GM12878 (cell line): ENCODE results near the gene ENDOV. TPM values are rescaled to one million over a fixed set of nuclear protein-coding genes. Genes with fewer than 3 reads are reported as not detected.

Experiments
- ATAC-seq: fragments of 200-7000 bp; cut with Tn5 transposase; 3 replicates; pipeline ENCODE4 v1.9.1; 2020; ENCODE audit warnings: mild to moderate bottlenecking, moderate library complexity
- BruUV-seq: library from RNA; stranded (reverse); fragments of 400-500 nt; replicated peaks from 2 replicates; lab custom pipeline; 2021; lab: Mats Ljungman, UMichigan
- CTCF ChIA-PET: fragments of 300-600 bp; sonication (Branson Sonifier 250); formaldehyde crosslinking; extraction: SDS; loops from one replicate; lab custom pipeline; 2021; ENCODE audit warnings: inconsistent platforms; lab: Yijun Ruan, JAX
- POLR2A ChIA-PET: fragments of 350-600 bp; formaldehyde crosslinking; extraction: SDS; loops from one replicate; lab custom pipeline; 2021; ENCODE audit warnings: inconsistent platforms; lab: Charles Lee
- RAD21 ChIA-PET: fragments of 300-600 bp; sonication (Branson Sonifier 250); formaldehyde crosslinking; loops from one replicate; lab custom pipeline; 2023; ENCODE audit warnings: antibody characterized with exemption; ENCODE audit not compliant: unreplicated experiment; lab: Charles Lee
- SMC1A ChIA-PET: fragments of 300-600 bp; sonication (Branson Sonifier 250); formaldehyde crosslinking; loops from one replicate; lab custom pipeline; 2023; ENCODE audit not compliant: unreplicated experiment, uncharacterized antibody; lab: Charles Lee
- DNase-seq: peaks from one replicate; pipeline ENCODE4 v3.0.0-alpha.2; 2011; ENCODE audit warnings: low read depth, low spot score
- FAIRE-seq: peaks from 3 replicates; lab custom pipeline; 2011; peaks lifted over from hg19 to GRCh38; lab: Jason Lieb, UNC
- H2AFZ ChIP-seq: 2 replicates; pipeline ENCODE4 v1.6.0; 2011; ENCODE audit warnings: low read depth, low read length, control low read depth; ENCODE audit not compliant: control insufficient read depth
- H3K27ac ChIP-seq: 2 replicates; pipeline ENCODE4 v1.5.1; 2011; ENCODE audit warnings: control low read depth; ENCODE audit not compliant: control insufficient read depth, insufficient read depth
- H3K27me3 ChIP-seq, 2 experiments: replicated peaks in 1 of 2; 2 replicates each; pipeline versions ENCODE4 v1.6.0 to v1.6.1; 2011; ENCODE audit warnings: low read length in 1 of 2; ENCODE audit not compliant: control insufficient read depth in 2 of 2, insufficient read depth in 2 of 2
- H3K36me3 ChIP-seq, 2 experiments: 2 replicates each; pipeline ENCODE4 v1.5.1; 2011; ENCODE audit warnings: low read length in 1 of 2; ENCODE audit not compliant: control insufficient read depth in 2 of 2, insufficient read depth in 2 of 2
- H3K4me1 ChIP-seq: 2 replicates; pipeline ENCODE4 v1.6.1; 2011; ENCODE audit warnings: mild to moderate bottlenecking, low read length, moderate library complexity, mixed read lengths; ENCODE audit not compliant: control insufficient read depth, insufficient read depth
- H3K4me2 ChIP-seq: 2 replicates; pipeline ENCODE4 v1.6.0; 2011; ENCODE audit warnings: control low read depth; ENCODE audit not compliant: control insufficient read depth, insufficient read depth
- H3K4me3 ChIP-seq: fragments of 200-600 bp; sonication (generic); 2 replicates; pipeline ENCODE4 v1.5.1; 2016
- H3K79me2 ChIP-seq: 2 replicates; pipeline ENCODE4 v1.6.0; 2011; ENCODE audit warnings: low read length; ENCODE audit not compliant: control insufficient read depth, insufficient read depth
- H3K9ac ChIP-seq: 2 replicates; pipeline ENCODE4 v1.8.0; 2011; ENCODE audit warnings: low read length, control low read depth, mixed read lengths; ENCODE audit not compliant: control insufficient read depth, insufficient read depth
- H3K9me3 ChIP-seq: replicated peaks from 3 replicates; pipeline ENCODE4 v1.5.1; 2011; ENCODE audit warnings: mild to moderate bottlenecking, low read length; ENCODE audit not compliant: control insufficient read depth, insufficient read depth
- H4K20me1 ChIP-seq: 2 replicates; pipeline ENCODE4 v1.6.0; 2011; ENCODE audit not compliant: control insufficient read depth, insufficient read depth
- BHLHE40 ChIP-seq, 2 experiments: fragments of 450-650 bp in 1 of 2; IDR thresholded peaks; 2 replicates each; pipeline ENCODE4 v1.6.1; 2011 to 2017; ENCODE audit warnings: low read depth in 2 of 2, borderline replicate concordance in 1 of 2, improper control_type of control experiment in 1 of 2, low read length in 1 of 2, mild to moderate bottlenecking in 1 of 2
- DPF2 ChIP-seq: fragments of 450-650 bp; IDR thresholded peaks from 2 replicates; pipeline ENCODE4 v1.6.1; 2017; ENCODE audit warnings: mild to moderate bottlenecking
- LARP7 ChIP-seq: fragments of 450-650 bp; IDR thresholded peaks from 2 replicates; pipeline ENCODE4 v1.6.1; 2017; ENCODE audit warnings: mild to moderate bottlenecking
- NKRF ChIP-seq: fragments of 450-650 bp; conservative IDR thresholded peaks from 2 replicates; pipeline ENCODE4 v1.6.1; 2017; ENCODE audit warnings: mild to moderate bottlenecking, moderate library complexity
- NR2C2 ChIP-seq: IDR thresholded peaks from 2 replicates; pipeline ENCODE4 v1.6.1; 2011; ENCODE audit warnings: borderline replicate concordance, low read depth; ENCODE audit not compliant: control insufficient read depth, insufficient read length
- PML ChIP-seq: IDR thresholded peaks from 2 replicates; pipeline ENCODE4 v1.6.1; 2012; ENCODE audit warnings: low read length, inconsistent platforms
- POLR2A ChIP-seq: IDR thresholded peaks from 2 replicates; pipeline ENCODE4 v1.6.1; 2011; ENCODE audit warnings: low read depth, mild to moderate bottlenecking, low read length
- RAD21 ChIP-seq: IDR thresholded peaks from 2 replicates; pipeline ENCODE4 v1.6.1; 2011; ENCODE audit warnings: mild to moderate bottlenecking, low read depth, low read length, moderate library complexity; ENCODE audit not compliant: insufficient read depth
- SREBF2 ChIP-seq: IDR thresholded peaks from 2 replicates; pipeline ENCODE4 v1.6.1; 2012; ENCODE audit warnings: mild to moderate bottlenecking, low read length
- TCF7 ChIP-seq: IDR thresholded peaks from 2 replicates; pipeline ENCODE4 v1.6.1; 2014; ENCODE audit warnings: antibody characterized with exemption, borderline replicate concordance
- YY1 ChIP-seq: IDR thresholded peaks from 2 replicates; pipeline ENCODE4 v1.6.1; 2011; ENCODE audit warnings: low read depth, mild to moderate bottlenecking, low read length
- WGBS: methylation state at CpG from one replicate; pipeline ENCODE4 v1.1.6; 2016; ENCODE audit warnings: low lambda C conversion rate; ENCODE audit not compliant: insufficient replicate concordance, insufficient coverage; ENCODE audit errors: missing lambda C conversion rate; 5-methylcytosine and 5-hydroxymethylcytosine counted together
- in situ Hi-C: fragments of 300-500 bp; cut with MboI; formaldehyde crosslinking; loops from 9 replicates; pipeline ENCODE4 v1.14.3; 2018; ENCODE audit warnings: mixed read lengths
- intact Hi-C: fragments of 100-400 bp; cut with micrococcal nuclease; formaldehyde crosslinking; loops from one replicate; pipeline ENCODE4 v1.14.2; 2022; ENCODE audit not compliant: unreplicated experiment
- polyA plus RNA-seq, 11 experiments: library from polyadenylated mRNA; depleted of rRNA in 4 of 11; unstranded in 6 of 11; stranded (reverse) in 5 of 11; fragments of >200 nt; fragmentation: Nextera tagmentation in 4 of 11; fragmentation: Illumina TruSeq in 1 of 11; extraction: Ambion mirVana in 4 of 11; extraction: Trizol in 1 of 11; gene quantifications; 1 replicate in 1 of 11; 2 replicates in 10 of 11; pipeline versions ENCODE4 v1.2.1 to v1.2.3, GENCODE V29; 2011 to 2016; ENCODE audit warnings: inconsistent platforms in 2 of 11, missing spikeins in 2 of 11, low read depth in 1 of 11
- total RNA-seq, 4 experiments: library from RNA; depleted of rRNA in 3 of 4; stranded (reverse); fragments of >200 nt in 3 of 4; fragmentation: Illumina TruSeq in 1 of 4; extraction: Trizol in 1 of 4; gene quantifications; 2 replicates each; pipeline versions ENCODE4 v1.2.1 to v1.2.3, GENCODE V29; 2013 to 2021
- TF ChIP-seq, protein P1 (sequence below): IDR thresholded peaks from 2 replicates; pipeline ENCODE4 v1.6.1; 2012; ENCODE audit warnings: low read depth, low read length, improper control_type of control experiment

Gene ENDOV
- total and polyA plus RNA-seq, 10 of the 15 experiments (the other 5 are each of a cell fraction or from before 2014, with no cell fraction given) = 0.63 to 11.9 (median 8.1) TPM

GRCh38 chr17:80425835-80426426 lies 11.0 kb downstream of the ENDOV start:
- no peaks in the 10 kb centered on the region for H3K9me3 ChIP-seq
- no peak overlapping the region for H3K9ac ChIP-seq
- ChIA-PET RAD21 (interaction anchor here (0.8 to 2.4 kb wide), 2 partner anchors 12 to 544 kb away, joined by 3 to 22 read pairs; no protein-coding TSS in a partner anchor), POLR2A (no interaction called here), CTCF (interaction anchor here (0.8 to 5.0 kb wide), 4 partner anchors 29 to 230 kb away, joined by 3 to 61 read pairs (median 4); no protein-coding TSS in a partner anchor), SMC1A (no interaction called here)
- no peaks in the 10 kb centered on the region for H3K27me3 ChIP-seq
- no peaks in the 10 kb centered on the region for H4K20me1 ChIP-seq
- H3K4me3 ChIP-seq = no peak overlapping the region
- no peak for ATAC-seq
- DNase-seq = no peak
- in situ Hi-C loops = loop anchor here (5.0 kb wide), 2 partner anchors 146 to 556 kb away; no protein-coding TSS in a partner anchor
- TF ChIP-seq PML (no peak), TCF7 (no peak), POLR2A (0 out of 2 replicates have a peak, but pooled peaks have one; percentile 3)
- no peak overlapping the region for H2AFZ ChIP-seq
- FAIRE-seq = no peak
- 42% methylated on average over 9 of the region's 9 CpGs for WGBS
- no peaks in the 10 kb centered on the region for H3K36me3 ChIP-seq
- H3K4me2 ChIP-seq = no peak overlapping the region
- peaks cover 3% of the 10 kb centered on the region for H3K4me1 ChIP-seq
- intact Hi-C loops = loop anchor here (2.0 to 10.0 kb wide), 2 partner anchors 309 to 555 kb away; no protein-coding TSS in a partner anchor
- no peaks in the 10 kb centered on the region for H3K79me2 ChIP-seq
- BruUV-seq = no TSS peak
- no peak overlapping the region for H3K27ac ChIP-seq

GRCh38 chr17:80426671-80427326 lies 11.8 kb downstream of the ENDOV start:
- Histone ChIP-seq H3K79me2 (no peaks in the 10 kb centered on the region), H3K27me3 (no peaks in the 10 kb centered on the region), H3K4me3 (no peak overlapping the region), H3K4me1 (peaks cover 3% of the 10 kb centered on the region), H4K20me1 (no peaks in the 10 kb centered on the region), H2AFZ (peak overlapping the region; percentile 12; the same call in 1 of the 2 replicates), H3K9me3 (no peaks in the 10 kb centered on the region), H3K4me2 (no peak overlapping the region; the same call in 1 of the 2 replicates), H3K36me3 (no peaks in the 10 kb centered on the region), H3K27ac (no peak overlapping the region), H3K9ac (peak overlapping the region; percentile 20; the same call in 1 of the 2 replicates)
- ChIA-PET SMC1A (interaction anchor here (0.8 to 3.1 kb wide), 5 partner anchors 149 to 543 kb away, joined by 4 to 15 read pairs (median 5); no protein-coding TSS in a partner anchor), CTCF (interaction anchor here (0.6 to 5.0 kb wide), 22 partner anchors 9 to 606 kb away, joined by 3 to 61 read pairs (median 4); partner anchors contain the start of gene ENDOV), RAD21 (interaction anchor here (0.6 to 2.5 kb wide), 13 partner anchors 28 to 557 kb away, joined by 3 to 22 read pairs (median 4); no protein-coding TSS in a partner anchor), POLR2A (no interaction called here)
- in situ Hi-C loops = loop anchor here (5.0 kb wide), 2 partner anchors 146 to 556 kb away; no protein-coding TSS in a partner anchor
- intact Hi-C loops = loop anchor here (1.0 to 10.0 kb wide), 3 partner anchors 149 to 554 kb away; no protein-coding TSS in a partner anchor
- no TSS peak for BruUV-seq
- DNase-seq (peak; percentile 12), FAIRE-seq (no peak), ATAC-seq (peak; percentile 99)
- 23% methylated on average over 24 of the region's 24 CpGs for WGBS
- 0 out of 2 replicates have a peak, but pooled peaks have one; percentile 34 for TF ChIP-seq LARP7
- TF ChIP-seq, protein P1, sequence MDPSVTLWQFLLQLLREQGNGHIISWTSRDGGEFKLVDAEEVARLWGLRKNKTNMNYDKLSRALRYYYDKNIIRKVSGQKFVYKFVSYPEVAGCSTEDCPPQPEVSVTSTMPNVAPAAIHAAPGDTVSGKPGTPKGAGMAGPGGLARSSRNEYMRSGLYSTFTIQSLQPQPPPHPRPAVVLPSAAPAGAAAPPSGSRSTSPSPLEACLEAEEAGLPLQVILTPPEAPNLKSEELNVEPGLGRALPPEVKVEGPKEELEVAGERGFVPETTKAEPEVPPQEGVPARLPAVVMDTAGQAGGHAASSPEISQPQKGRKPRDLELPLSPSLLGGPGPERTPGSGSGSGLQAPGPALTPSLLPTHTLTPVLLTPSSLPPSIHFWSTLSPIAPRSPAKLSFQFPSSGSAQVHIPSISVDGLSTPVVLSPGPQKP = 0 out of 2 replicates have a peak, but pooled peaks have one; percentile 47
- no peak for TF ChIP-seq SREBF2
- peak; percentile 97 for TF ChIP-seq RAD21
- TF ChIP-seq DPF2 = peak; percentile 71; the same call in 1 of the 2 replicates
- no peak for TF ChIP-seq NR2C2
- TF ChIP-seq BHLHE40 (IDR thresholded peaks at IDR 0.05; ENCODE audit: borderline replicate concordance in 1 of 2, low read depth in 2 of 2, low read length in 1 of 2) = peak in 1 of 2 experiments; percentile 52; a peak in 2 of 4 replicates
- peak; percentile 78 for TF ChIP-seq YY1
- TF ChIP-seq NKRF = 0 out of 2 replicates have a peak, but pooled peaks have one; percentile 16
